Renal cortex interstitium (tissue), 11 donors: ENCODE results near the gene DNPEP. TPM values are rescaled to one million over a fixed set of nuclear protein-coding genes. Genes with fewer than 3 reads are reported as not detected.
"Not testable (repeated sequence)": the region's sequence is repeated elsewhere in the genome, so short reads cannot be mapped to it uniquely, and the experiment has no call there.

Source experiments
- DNase-seq, 11 donors: peaks; one replicate each; pipeline ENCODE4 v3.0.0-alpha.2; 2013; ENCODE audit warnings: low read depth in 9 of 11, low spot score in 4 of 11; ENCODE audit errors: extremely low read depth in 1 of 11
- polyA plus RNA-seq, 3 donors: library from polyadenylated mRNA; unstranded; fragments of 120-200 nt; gene quantifications; one replicate each; pipeline ENCODE4 v1.2.1, GENCODE V29; 2013; ENCODE audit not compliant: insufficient read length in 3 of 3

DNPEP gene
- polyA plus RNA-seq, 3 donors, result 53.6 to 73.9 (median 65.7) TPM

DNA sequence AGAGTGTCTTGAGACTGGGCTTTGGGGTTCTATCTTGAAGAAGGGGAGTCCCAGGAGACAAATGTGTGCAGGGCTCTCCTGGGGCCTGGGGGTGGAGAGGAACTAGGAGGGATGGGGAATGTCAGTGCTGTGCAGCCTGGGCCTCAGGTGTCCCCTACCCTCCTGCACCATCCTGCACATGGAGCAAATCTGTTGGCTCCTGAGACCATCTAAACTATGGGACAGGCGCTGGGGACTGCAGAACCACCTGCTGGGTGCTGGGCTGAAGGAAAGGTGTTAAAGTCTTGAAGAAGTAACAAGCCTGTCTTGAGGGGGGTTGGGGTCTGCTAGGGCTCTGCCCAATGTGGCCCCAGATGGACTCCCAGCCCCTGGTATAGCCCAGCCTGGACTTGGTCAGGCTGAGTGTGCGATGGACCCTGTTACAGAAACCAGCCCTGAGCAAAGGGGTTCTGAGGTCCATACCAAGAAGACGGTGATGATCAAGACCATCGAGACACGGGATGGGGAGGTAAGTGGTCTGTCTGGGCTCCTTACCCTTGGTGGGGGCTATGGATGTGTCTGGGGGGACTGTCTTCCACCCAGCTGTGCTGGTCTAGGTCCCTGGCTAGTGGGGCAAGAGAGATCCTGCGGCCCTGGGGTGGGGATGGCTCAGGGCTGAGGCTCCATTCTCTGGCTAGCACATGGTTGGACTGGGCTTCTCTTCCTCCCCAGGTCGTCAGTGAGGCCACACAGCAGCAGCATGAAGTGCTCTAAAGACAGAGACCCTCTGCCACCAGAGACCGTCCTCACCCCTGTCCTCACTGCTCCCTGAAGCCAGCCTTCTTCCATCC, 37.7 kb upstream of the DNPEP start:
- DNase-seq, result no peak

DNA sequence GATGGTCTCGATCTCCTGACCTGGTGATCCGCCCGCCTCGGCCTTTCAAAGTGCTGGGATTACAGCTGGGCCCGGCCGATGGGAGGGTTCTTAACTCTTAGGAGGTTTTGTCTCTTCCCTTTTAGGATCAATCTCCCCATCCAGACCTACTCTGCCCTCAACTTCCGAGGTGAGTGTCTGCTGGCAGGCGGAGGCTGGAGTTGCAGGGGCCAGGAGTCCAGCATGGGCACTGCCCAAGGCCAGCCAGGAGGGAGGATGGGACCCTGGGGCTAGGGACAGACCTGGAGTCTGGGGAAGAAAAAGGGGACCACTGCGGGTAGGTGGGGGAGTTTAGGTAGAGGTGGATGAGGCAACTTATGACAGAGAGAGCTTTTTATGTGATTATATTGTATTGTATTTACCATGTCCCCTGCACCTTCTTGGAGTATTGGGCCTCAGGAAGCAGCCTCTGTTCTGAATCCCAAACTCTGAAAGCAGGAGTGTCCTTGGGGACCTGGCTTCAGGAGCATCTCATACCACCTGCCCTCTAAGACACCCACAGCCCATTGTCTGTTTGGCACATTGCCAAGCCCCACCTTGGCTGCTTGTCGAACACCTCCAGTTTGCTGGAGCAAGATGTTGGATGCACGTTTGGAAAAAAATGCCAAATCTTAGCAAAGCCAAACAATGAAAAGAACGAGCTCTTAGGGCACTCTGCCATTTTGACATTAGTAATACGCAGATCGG, 36.1 kb upstream of the DNPEP start:
- DNase-seq, result no peak

DNA sequence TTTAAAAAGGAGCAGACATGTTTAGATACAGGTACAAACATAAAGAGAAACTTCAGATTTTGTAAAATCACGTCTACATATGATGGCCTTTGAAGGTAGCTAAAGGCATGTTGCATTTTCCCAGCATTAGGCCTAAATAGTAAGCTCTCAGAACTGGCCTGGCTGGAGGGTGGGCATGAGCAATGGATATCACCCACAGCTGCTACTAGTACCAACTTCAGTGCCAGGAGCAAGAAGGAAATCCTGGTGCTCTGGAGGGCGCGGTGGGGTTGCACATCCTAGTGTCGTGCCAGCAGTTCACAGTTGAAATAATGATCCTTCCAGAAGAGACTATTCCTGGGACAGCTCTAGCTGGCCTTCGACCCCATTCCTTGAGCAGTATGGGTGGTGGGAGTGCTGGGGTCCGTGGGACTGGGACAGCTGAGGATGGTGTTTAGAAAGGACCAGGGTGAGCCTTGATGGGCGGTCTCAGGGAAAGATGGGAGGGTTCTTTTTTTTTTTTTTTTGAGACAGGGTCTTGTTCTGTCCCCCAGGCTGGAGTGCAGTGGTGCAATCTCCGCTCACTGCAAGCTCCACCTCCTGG, 35.3 kb upstream of the DNPEP start:
- no peak for DNase-seq

DNA sequence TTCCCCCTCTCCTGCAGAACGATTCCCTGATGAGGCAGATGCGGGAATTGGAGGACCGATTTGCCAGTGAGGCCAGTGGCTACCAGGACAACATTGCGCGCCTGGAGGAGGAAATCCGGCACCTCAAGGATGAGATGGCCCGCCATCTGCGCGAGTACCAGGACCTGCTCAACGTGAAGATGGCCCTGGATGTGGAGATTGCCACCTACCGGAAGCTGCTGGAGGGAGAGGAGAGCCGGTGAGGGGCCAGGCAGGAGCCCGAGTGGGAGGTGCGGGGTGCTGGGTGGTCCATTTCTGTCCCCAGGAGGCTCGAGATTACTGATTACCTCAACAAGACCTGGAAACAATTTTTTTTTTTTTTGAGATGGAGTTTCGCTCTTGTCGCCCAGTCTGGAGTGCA, 33.6 kb upstream of the DNPEP start:
- no peak for DNase-seq

DNA sequence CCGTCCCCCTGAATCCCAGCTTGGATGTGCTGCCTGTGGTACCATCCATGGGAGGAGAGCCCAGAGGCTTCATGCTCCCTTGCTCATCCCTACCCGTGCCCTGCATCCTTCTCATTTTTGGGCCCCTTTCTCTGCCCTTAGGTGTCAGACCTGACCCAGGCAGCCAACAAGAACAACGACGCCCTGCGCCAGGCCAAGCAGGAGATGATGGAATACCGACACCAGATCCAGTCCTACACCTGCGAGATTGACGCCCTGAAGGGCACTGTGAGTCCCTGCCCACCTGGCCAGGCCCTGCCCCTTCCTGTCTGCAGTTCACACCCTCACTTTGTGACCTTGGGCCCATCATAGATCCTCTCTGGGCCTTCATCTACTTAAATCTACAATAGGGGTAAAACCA, 33.0 kb upstream of the DNPEP start:
- DNase-seq, result no peak

DNA sequence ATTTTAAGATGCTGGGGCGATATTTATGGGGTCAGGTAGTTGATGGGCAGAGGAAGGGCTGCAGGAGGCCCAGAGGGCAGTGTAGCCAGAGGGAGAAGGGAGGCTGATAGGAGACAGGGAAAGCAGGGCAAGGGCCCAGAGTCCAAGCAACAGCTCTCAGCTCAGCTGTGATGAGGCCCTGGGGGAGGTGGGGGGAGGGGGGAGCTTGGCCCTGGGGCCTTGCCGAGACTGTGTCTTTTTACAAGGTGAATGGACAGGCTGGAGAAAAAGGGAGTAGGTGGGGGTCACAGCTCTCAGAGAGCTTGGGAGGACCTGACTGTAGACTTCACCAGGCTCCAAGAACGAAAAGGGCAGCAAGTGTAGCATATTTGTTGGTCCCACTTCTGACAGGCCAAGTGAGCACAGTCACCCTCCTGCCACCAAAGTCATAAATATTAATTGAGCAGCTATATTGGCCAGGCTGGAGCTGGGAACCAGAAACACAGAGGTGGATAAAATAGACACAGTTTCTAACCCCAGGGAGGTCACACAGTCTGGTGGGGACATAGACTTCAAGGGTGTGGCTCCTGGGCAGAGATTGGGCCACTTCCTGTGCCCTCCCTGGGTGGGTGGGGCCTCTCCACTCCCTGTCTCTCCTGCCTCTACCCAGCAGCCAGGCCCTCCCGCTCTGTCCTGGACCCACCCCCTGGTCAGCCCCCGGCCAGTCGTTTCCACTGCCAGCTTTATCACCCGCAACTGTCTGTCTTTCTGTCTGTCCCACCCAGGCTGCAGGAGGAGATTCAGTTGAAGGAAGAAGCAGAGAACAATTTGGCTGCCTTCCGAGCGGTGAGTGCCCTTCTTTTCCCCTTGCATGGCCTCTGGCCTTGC, 31.9 kb upstream of the DNPEP start:
- DNase-seq, result no peak

DNA sequence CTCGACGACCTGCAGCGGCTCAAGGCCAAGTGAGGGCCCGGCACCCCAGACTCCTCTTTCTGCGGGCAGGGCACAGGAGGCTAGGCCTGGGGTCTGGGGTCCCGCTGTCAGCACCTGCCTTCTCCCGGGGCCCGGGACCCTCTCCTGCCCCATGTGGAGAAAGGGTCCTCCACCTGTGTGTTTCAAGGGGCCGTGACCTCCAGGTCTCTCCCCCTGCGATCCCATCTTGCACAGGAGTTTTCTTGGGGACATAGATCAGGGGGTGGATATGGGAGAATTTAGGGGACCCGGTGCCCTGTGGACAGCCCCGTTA, 31.3 kb upstream of the DNPEP start:
- no peak for DNase-seq

DNA sequence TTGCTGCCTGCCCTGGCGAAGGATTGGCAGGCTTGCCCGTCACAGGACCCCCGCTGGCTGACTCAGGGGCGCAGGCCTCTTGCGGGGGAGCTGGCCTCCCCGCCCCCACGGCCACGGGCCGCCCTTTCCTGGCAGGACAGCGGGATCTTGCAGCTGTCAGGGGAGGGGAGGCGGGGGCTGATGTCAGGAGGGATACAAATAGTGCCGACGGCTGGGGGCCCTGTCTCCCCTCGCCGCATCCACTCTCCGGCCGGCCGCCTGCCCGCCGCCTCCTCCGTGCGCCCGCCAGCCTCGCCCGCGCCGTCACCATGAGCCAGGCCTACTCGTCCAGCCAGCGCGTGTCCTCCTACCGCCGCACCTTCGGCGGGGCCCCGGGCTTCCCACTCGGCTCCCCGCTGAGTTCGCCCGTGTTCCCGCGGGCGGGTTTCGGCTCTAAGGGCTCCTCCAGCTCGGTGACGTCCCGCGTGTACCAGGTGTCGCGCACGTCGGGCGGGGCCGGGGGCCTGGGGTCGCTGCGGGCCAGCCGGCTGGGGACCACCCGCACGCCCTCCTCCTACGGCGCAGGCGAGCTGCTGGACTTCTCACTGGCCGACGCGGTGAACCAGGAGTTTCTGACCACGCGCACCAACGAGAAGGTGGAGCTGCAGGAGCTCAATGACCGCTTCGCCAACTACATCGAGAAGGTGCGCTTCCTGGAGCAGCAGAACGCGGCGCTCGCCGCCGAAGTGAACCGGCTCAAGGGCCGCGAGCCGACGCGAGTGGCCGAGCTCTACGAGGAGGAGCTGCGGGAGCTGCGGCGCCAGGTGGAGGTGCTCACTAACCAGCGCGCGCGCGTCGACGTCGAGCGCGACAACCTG, 30.7 kb upstream of the DNPEP start, which contains the start of gene DES:
DES (plus strand) TSS at position 223 of the 857 bp plus-strand sequence; CDS start at position 309, 86 bp downstream.
- DNase-seq, result peak in 2 of 11 donors; percentile 31 to 33

DNA sequence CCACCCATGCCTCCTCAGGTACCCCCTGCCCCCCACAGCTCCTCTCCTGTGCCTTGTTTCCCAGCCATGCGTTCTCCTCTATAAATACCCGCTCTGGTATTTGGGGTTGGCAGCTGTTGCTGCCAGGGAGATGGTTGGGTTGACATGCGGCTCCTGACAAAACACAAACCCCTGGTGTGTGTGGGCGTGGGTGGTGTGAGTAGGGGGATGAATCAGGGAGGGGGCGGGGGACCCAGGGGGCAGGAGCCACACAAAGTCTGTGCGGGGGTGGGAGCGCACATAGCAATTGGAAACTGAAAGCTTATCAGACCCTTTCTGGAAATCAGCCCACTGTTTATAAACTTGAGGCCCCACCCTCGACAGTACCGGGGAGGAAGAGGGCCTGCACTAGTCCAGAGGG, 29.7 kb upstream of the DNPEP start:
- no peak for DNase-seq

DNA sequence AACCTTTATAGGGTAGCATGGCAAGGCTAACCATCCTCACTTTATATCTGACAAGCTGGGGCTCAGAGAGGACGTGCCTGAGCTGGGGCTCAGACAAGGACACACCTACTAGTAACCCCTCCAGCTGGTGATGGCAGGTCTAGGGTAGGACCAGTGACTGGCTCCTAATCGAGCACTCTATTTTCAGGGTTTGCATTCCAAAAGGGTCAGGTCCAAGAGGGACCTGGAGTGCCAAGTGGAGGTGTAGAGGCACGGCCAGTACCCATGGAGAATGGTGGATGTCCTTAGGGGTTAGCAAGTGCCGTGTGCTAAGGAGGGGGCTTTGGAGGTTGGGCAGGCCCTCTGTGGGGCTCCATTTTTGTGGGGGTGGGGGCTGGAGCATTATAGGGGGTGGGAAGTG, 29.2 kb upstream of the DNPEP start:
- DNase-seq, result no peak

DNA sequence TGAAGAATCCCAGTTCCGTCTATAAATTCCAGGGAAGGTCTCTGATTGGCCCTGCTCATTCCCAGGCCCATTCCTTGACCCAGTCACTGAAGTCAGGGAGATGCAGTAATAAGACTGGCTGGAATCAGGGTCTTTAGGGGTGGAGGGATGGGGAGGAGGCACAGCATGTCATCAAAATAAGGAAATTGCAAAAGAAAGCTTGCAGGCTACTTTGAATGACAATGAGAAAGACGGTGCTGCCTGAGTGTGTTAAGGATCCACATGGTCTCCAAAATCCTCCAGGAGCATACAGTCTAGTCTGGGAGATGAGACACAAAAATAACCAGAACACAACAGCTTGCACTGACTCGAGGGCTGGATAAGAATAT, 28.5 kb upstream of the DNPEP start:
- no peak for DNase-seq

DNA sequence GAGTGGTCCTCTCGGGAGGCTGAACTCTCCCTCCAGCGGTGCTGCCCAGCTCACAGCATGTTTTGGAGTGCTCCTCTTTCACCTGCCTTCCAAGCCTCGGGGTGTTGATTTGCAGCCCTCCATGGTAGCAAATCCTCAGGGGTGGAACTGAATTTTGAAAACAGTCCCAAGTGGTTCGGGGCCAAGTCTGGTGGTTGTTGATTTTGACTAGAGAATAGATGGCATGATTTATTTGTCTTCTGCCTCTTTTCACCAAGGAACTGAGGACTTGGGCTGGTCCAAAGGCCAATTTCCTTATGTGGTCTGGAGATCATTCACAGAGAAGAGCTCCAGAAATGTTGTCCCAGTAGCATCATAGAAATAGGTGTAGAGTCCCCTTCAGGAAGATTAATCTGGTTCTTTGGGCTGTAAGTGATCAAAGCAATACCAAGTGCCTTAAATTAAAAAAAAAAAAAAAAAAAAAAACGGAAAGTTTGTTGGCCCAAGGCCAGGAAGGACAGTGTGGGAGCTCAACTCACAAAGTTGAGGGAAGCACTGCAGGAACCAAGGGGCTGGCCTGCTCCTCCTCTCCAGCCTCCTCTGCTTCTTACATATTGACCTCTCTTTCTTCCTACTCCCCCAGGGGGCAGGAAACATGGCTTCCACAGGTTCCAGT, 28.0 kb upstream of the DNPEP start:
- DNase-seq, result no peak

DNA sequence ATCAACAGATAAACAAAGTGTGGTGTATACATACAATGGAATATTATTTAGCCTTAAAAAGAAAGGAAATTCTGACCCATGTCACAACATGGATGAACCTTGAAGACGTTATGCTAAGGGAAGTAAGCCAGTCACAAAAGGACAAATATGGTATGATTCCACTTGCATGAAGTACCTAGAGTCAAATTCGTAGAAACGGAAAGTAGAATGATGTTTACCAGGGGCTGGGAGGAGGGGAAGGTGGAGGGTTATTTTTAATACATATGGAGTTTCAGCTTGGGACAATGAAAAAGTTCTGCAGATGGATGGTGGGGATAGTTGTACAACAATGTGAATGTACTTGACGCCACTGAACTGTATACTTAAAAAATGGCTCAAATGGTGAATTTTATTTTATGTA, 27.1 kb upstream of the DNPEP start:
- no peak for DNase-seq

DNA sequence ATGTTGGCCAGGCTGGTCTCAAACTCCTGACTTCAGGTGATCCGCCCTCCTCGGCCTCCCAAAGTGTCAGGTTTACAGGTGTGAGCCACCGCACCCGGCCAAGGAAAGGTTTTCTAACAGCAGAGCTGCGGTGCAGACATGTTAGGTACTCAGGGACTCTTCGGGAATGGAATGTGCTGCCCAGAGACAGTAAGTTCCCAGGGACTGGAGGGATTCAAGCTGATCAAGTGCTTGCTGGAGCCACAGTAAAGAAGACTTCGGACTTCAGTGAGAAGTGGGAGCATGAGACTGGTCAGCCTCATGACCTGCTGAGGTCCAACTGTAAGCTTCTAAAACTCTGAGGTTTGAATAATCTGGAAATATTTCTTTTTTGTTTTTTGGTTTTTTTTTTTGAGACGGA, 22.7 kb upstream of the DNPEP start:
- DNase-seq, result no peak

DNA sequence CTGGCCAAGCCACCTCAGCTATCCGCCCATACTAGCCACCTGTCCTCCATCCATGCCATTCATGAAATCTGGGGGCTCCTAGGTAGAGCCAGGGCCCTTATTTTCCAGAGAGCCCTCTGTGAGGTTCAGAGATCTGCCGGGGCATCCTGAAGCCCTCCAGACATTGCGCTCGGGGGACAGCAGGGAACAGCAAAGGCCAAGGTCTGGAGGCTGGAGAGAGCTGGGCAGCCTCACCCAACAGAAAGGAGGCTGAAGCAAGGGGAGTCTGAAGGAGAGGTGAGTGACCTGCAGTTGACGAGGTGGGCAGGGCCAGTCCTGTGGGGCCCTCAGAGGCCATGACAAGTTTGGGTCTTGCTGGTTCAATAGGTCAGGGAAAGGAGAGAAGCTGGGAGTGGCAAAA, 21.9 kb upstream of the DNPEP start:
- DNase-seq, result no peak

DNA sequence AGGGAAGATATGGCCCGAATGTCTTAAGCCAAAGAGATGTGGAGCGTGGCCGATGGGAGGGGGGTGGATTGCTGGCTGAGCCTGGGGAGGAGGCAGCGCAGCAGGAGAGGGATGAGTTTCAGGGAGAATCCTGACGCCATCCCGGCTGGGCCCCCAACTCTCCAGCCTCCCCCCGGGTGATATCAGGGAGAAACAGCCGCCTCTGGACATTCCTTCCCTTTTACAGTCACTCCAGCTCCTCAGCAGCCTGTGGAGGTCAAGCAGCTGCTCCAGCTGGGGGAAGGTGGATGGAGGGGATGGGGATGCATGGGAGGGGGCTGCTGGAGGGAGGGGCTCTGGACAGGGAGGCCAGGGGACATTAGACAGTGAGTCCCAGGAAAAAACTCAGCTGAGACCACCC, 20.9 kb upstream of the DNPEP start:
- peak in 1 of 11 donors; percentile 32 for DNase-seq

DNA sequence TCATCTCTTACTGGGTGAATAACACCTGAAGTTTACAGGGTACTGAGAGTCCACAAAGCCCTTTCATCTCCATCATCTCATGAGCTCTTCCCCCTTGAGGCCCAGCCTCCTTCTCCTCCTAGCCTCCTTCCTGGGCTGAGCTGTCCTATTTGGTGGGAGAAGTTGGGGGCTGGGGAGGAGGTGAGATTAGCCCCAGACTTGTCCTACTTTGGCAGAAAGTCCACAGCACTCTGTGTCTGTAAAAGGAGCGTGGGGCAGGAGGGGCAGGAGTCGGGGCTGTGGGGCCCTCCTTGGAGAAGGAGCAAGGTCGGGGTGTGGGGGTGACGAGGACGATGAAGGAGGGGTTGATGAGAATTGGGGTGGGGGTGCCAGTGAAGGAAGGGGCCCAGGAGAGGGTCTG, 20.5 kb upstream of the DNPEP start:
- no peak for DNase-seq

DNA sequence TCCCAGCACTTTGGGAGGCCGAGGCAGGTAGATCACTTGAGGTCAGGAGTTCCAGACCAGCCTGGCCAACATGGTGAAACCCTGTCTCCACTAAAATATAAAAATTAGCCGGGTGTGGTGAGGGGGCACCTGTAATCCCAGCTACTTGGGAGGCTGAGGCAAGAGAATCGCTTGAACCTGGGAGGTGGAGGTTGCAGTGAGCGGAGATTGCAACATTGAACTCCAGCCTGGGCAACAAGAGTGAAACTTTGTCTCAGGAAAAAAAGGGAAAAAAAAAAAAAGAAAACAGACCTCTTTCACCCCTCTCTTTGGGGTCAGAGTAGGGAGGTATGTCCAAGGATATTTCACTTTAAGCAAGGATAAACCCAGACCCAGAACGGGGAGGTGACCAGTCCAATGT, 19.6 kb upstream of the DNPEP start:
- DNase-seq, result not testable (repeated sequence)
